Chondrocyte (in vitro differentiated cells): ENCODE measurements around the gene CSPG4. TPM values are rescaled to one million over a fixed set of nuclear protein-coding genes. Genes with fewer than 3 reads are reported as not detected.
A peak's percentile ranks its signal among the peaks of the same experiment; 100 is the strongest.
"Not testable (repeated sequence)": the region's sequence is repeated elsewhere in the genome, so short reads cannot be mapped to it uniquely, and the experiment has no call there.

Experiments
- DNase-seq: peaks from one replicate; pipeline ENCODE4 v3.0.0; 2021; ENCODE audit warnings: mixed read lengths, low spot score
- H3K27ac Mint-ChIP-seq: one replicate; pipeline ENCODE4 v1.8.0; 2021; ENCODE audit warnings: mild to moderate bottlenecking, moderate library complexity, mixed read lengths; ENCODE audit not compliant: unreplicated experiment
- H3K27me3 Mint-ChIP-seq: 2 replicates; pipeline ENCODE4 v1.8.0; 2021; ENCODE audit warnings: low read depth, mixed read lengths
- H3K36me3 Mint-ChIP-seq: 2 replicates; pipeline ENCODE4 v1.8.0; 2021; ENCODE audit warnings: low read depth, mixed read lengths
- H3K4me1 Mint-ChIP-seq: 2 replicates; pipeline ENCODE4 v1.8.0; 2021; ENCODE audit warnings: low read depth, mild to moderate bottlenecking, mixed read lengths
- H3K4me3 Mint-ChIP-seq: one replicate; pipeline ENCODE4 v1.8.0; 2021; ENCODE audit warnings: mild to moderate bottlenecking, moderate library complexity, mixed read lengths; ENCODE audit not compliant: unreplicated experiment
- H3K9me3 Mint-ChIP-seq: 2 replicates; pipeline ENCODE4 v1.8.0; 2021; ENCODE audit warnings: low read depth, mixed read lengths
- total RNA-seq: library from RNA; stranded (reverse); gene quantifications from 3 replicates; pipeline ENCODE4 v1.2.1, GENCODE V29; 2021
- TF ChIP-seq, protein P1 (sequence below): fragments of 200-600 bp; sonication (generic); IDR thresholded peaks from 2 replicates; pipeline ENCODE4 v1.5.0; 2021; ENCODE audit warnings: antibody characterized with exemption, mild to moderate bottlenecking, moderate library complexity

The CSPG4 gene
- total RNA-seq, 1 donor from 2014 or later, result 595 TPM

DNA sequence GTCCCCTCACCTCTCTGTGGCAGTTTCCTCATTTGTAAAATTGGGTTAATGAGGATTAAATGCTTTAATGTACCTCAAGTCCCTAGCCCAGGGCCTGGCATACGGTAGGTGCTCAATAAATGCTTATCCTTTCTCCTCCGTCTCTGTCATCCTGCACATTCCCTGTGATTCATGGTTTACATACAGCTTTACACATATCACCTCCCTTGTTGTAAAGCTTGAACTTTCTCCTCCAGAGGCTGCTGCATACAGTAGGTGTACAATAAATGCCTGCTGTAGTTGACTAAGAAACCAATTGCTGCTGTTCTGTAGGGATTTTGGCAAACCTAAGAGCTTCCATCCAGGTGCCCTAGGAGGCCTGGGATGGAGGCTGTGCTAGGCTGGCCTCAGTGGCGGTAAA is 1.5 kb upstream of the CSPG4 start:
- H3K4me1 Mint-ChIP-seq, result peaks cover 35% of the 10 kb centered on the region
- TF ChIP-seq, protein P1, sequence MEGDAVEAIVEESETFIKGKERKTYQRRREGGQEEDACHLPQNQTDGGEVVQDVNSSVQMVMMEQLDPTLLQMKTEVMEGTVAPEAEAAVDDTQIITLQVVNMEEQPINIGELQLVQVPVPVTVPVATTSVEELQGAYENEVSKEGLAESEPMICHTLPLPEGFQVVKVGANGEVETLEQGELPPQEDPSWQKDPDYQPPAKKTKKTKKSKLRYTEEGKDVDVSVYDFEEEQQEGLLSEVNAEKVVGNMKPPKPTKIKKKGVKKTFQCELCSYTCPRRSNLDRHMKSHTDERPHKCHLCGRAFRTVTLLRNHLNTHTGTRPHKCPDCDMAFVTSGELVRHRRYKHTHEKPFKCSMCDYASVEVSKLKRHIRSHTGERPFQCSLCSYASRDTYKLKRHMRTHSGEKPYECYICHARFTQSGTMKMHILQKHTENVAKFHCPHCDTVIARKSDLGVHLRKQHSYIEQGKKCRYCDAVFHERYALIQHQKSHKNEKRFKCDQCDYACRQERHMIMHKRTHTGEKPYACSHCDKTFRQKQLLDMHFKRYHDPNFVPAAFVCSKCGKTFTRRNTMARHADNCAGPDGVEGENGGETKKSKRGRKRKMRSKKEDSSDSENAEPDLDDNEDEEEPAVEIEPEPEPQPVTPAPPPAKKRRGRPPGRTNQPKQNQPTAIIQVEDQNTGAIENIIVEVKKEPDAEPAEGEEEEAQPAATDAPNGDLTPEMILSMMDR, result no peak
- no peak for DNase-seq
- no peak overlapping the region for H3K4me3 Mint-ChIP-seq
- peaks cover 4% of the 10 kb centered on the region for H3K36me3 Mint-ChIP-seq
- no peaks in the 10 kb centered on the region for H3K9me3 Mint-ChIP-seq
- no peaks in the 10 kb centered on the region for H3K27me3 Mint-ChIP-seq
- H3K27ac Mint-ChIP-seq, result no peak overlapping the region

DNA sequence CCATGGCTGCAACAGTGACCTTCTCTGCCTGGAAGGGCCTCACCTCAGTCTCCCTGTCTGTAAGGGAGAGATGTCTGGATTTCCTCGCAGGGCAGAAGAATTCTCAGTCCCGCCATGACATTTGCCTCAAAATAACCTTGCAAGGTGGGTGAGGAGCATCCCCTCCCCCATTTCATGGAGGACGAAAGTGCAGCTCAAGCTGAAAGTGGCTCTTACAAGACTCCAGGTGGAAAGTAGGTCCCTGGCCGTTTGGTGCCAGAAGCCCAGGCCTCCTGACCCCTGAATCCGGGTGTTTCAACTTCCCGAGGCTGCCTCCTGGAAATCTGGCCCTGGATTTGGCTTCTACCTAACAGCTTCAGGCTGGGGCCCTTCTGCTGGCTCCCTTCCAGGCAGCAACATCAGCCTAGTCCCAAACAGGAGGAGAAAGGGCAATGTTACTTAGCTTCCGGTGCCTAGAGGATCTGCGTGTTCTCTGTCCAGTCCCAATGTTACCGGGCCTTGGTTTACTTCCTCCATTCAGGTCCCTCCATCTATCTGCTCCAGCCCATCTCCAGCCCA is 769 bp upstream of the CSPG4 start:
- peak overlapping the region; percentile 76 for H3K27ac Mint-ChIP-seq
- no peaks in the 10 kb centered on the region for H3K9me3 Mint-ChIP-seq
- TF ChIP-seq, protein P1, result no peak
- peak overlapping the region; percentile 91 for H3K4me3 Mint-ChIP-seq
- H3K4me1 Mint-ChIP-seq, result peaks cover 37% of the 10 kb centered on the region
- no peak for DNase-seq
- peaks cover 9% of the 10 kb centered on the region for H3K36me3 Mint-ChIP-seq
- no peaks in the 10 kb centered on the region for H3K27me3 Mint-ChIP-seq

DNA sequence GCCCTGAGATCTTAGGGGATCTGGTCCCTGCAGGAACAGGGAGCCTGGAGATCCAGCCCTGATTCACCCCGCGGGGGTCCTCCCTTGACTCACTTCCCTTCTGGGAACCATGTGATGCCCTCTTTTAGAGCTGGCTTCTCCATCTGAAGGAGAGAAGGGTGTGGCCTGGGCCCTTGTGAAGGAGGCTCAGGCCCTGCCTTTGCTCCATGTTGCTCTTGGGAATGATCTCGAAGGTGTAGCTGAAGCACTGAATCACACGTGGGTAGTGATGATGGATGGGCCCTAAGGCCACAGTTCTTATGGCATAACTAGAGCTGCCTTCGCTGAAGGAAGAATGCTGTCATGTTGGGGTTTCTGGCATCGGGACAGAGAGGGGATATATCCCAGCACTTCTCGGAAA is 1.2 kb downstream of the CSPG4 start:
- Mint-ChIP-seq H3K27ac (peak overlapping the region; percentile 82), H3K4me3 (peak overlapping the region; percentile 91), H3K36me3 (peaks cover 14% of the 10 kb centered on the region), H3K4me1 (peaks cover 46% of the 10 kb centered on the region)
- not testable (repeated sequence) for H3K9me3 Mint-ChIP-seq, H3K27me3 Mint-ChIP-seq
- DNase-seq, result peak; percentile 56

DNA sequence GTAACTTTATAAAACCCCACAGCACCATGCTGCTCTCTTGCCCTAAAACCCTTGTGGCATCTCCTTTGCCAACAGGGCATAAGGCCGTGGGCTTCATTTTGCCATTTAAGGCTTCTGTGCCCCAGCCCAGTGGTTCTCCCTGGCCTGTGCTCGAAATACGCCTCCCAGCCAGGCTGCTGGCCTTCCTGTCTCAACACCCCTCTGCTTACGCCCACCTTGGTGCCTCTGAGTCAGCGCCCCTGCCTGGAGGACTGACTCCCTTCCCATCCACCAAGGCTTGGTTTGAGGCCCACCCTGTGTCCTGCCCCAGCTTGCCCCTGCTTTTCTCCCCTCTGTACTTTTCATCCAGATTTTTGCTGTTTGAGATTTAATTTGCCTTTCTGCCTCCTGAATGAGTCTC is 1.8 kb downstream of the CSPG4 start:
- Mint-ChIP-seq H3K4me3 (peak overlapping the region; percentile 61), H3K4me1 (peaks cover 52% of the 10 kb centered on the region), H3K36me3 (peaks cover 17% of the 10 kb centered on the region)
- peak; percentile 67 for DNase-seq
- not testable (repeated sequence) for H3K27ac Mint-ChIP-seq, H3K27me3 Mint-ChIP-seq, H3K9me3 Mint-ChIP-seq

DNA sequence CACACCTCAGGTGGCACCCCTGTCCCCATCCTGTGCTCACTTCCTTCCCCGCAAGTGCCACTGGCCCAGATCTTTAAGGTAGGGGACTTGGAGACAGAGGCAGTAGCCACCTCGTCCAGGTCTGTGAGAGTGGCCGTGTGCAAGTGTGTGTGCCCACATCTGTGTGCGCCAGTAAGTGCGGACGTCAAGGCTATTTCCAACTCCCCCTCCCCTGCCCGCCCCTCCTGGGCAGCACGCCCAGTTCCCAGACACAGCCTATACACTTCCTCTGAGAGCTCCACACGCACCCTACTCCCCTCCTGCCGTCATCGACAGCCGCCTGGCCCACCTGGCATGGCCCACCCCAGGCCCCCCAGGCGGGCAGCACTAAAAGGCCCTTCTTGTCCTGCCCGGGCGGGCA is 3.2 kb downstream of the CSPG4 start:
- H3K27me3 Mint-ChIP-seq, H3K9me3 Mint-ChIP-seq: not testable (repeated sequence)
- Mint-ChIP-seq H3K4me3 (peak overlapping the region; percentile 75), H3K4me1 (peaks cover 66% of the 10 kb centered on the region), H3K36me3 (peaks cover 20% of the 10 kb centered on the region), H3K27ac (peak overlapping the region; percentile 92)
- peak; percentile 64 for DNase-seq

DNA sequence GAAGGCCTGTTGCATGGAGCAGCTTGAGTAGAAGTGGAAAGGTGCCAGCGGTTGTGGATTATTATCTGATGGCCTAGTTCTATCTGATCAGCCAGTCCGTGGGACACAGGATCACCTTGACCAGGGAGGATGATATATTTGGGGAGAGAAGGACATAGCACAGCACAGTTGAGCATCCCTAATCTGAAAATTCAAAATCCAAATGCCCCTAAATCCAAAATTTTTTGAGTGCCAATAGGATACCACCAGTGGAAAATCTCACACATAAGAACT is 6.0 kb downstream of the CSPG4 start:
- Mint-ChIP-seq H3K4me1 (peaks cover 72% of the 10 kb centered on the region), H3K27ac (peak overlapping the region; percentile 94), H3K27me3 (no peaks in the 10 kb centered on the region), H3K4me3 (peak overlapping the region; percentile 21), H3K9me3 (no peaks in the 10 kb centered on the region), H3K36me3 (peaks cover 24% of the 10 kb centered on the region)
- TF ChIP-seq, protein P1, result no peak
- DNase-seq, result no peak
